Effector memory CD8-positive, alpha-beta T cell (primary cell): ENCODE results near the gene SHLD2.
"Not testable (repeated sequence)": the region's sequence is repeated elsewhere in the genome, so short reads cannot be mapped to it uniquely, and the experiment has no call there.

Experiments used
- ATAC-seq: fragments of 150-1000 bp; cut with Tn5 transposase; replicated peaks from 2 replicates; pipeline ENCODE4 v1.10.0; 2021; ENCODE audit warnings: mild to moderate bottlenecking, moderate library complexity
- DNase-seq, 3 experiments: peaks; one replicate each; pipeline ENCODE4 v3.0.0; 2021
- H3K27ac Mint-ChIP-seq, 2 donors: one replicate each; pipeline ENCODE4 v1.8.0; 2022; ENCODE audit warnings: mild to moderate bottlenecking in 2 of 2, mixed read lengths in 2 of 2, moderate library complexity in 2 of 2
- H3K27me3 Mint-ChIP-seq, 2 donors: one replicate each; pipeline ENCODE4 v1.8.0; 2022; ENCODE audit warnings: mixed read lengths in 2 of 2
- H3K36me3 Mint-ChIP-seq: one replicate; pipeline ENCODE4 v1.8.0; 2022; ENCODE audit warnings: mild to moderate bottlenecking, moderate library complexity, mixed read lengths; ENCODE audit not compliant: insufficient read depth
- H3K4me1 Mint-ChIP-seq, 2 donors: one replicate each; pipeline ENCODE4 v1.8.0; 2022; ENCODE audit warnings: low read depth in 2 of 2, mixed read lengths in 2 of 2
- H3K4me3 Mint-ChIP-seq, 2 donors: one replicate each; pipeline ENCODE4 v1.8.0; 2022; ENCODE audit warnings: mild to moderate bottlenecking in 2 of 2, mixed read lengths in 2 of 2, moderate library complexity in 2 of 2
- H3K9me3 Mint-ChIP-seq, 2 donors: one replicate each; pipeline ENCODE4 v1.8.0; 2022; ENCODE audit warnings: mixed read lengths in 2 of 2

The SHLD2 gene

GRCh38 chr10:87137478-87137877 lies 42.5 kb downstream of the SHLD2 start:
- H3K27me3 Mint-ChIP-seq, H3K36me3 Mint-ChIP-seq, H3K27ac Mint-ChIP-seq, H3K4me1 Mint-ChIP-seq, ATAC-seq, H3K9me3 Mint-ChIP-seq, DNase-seq, H3K4me3 Mint-ChIP-seq: not testable (repeated sequence)

GRCh38 chr10:87142230-87143108 lies 47.5 kb downstream of the SHLD2 start:
- not testable (repeated sequence) for ATAC-seq, H3K27me3 Mint-ChIP-seq, DNase-seq, H3K4me1 Mint-ChIP-seq, H3K9me3 Mint-ChIP-seq, H3K36me3 Mint-ChIP-seq, H3K4me3 Mint-ChIP-seq, H3K27ac Mint-ChIP-seq

GRCh38 chr10:87143109-87143418 lies 48.1 kb downstream of the SHLD2 start:
- not testable (repeated sequence) for H3K27me3 Mint-ChIP-seq, ATAC-seq, H3K36me3 Mint-ChIP-seq, H3K4me1 Mint-ChIP-seq, H3K27ac Mint-ChIP-seq, H3K4me3 Mint-ChIP-seq, H3K9me3 Mint-ChIP-seq, DNase-seq

GRCh38 chr10:87145598-87145997 lies 50.6 kb downstream of the SHLD2 start:
- not testable (repeated sequence) for H3K36me3 Mint-ChIP-seq, H3K4me1 Mint-ChIP-seq, H3K4me3 Mint-ChIP-seq, ATAC-seq, H3K27me3 Mint-ChIP-seq, DNase-seq, H3K27ac Mint-ChIP-seq, H3K9me3 Mint-ChIP-seq

GRCh38 chr10:87149020-87149609 lies 54.1 kb downstream of the SHLD2 start:
- H3K27me3 Mint-ChIP-seq, H3K27ac Mint-ChIP-seq, ATAC-seq, H3K4me3 Mint-ChIP-seq, H3K4me1 Mint-ChIP-seq, DNase-seq, H3K36me3 Mint-ChIP-seq, H3K9me3 Mint-ChIP-seq: not testable (repeated sequence)

- not testable (repeated sequence) for H3K4me3 Mint-ChIP-seq, DNase-seq, H3K9me3 Mint-ChIP-seq, H3K36me3 Mint-ChIP-seq, H3K4me1 Mint-ChIP-seq, ATAC-seq, H3K27ac Mint-ChIP-seq, H3K27me3 Mint-ChIP-seq
These were observed 56.5 kb downstream of the SHLD2 start for GRCh38 chr10:87151516-87151915.

GRCh38 chr10:87156841-87157240 lies 61.8 kb downstream of the SHLD2 start:
- H3K9me3 Mint-ChIP-seq, DNase-seq, H3K36me3 Mint-ChIP-seq, H3K27me3 Mint-ChIP-seq, H3K4me3 Mint-ChIP-seq, H3K27ac Mint-ChIP-seq, ATAC-seq, H3K4me1 Mint-ChIP-seq: not testable (repeated sequence)

GRCh38 chr10:87157821-87158220 lies 62.8 kb downstream of the SHLD2 start:
- not testable (repeated sequence) for H3K4me3 Mint-ChIP-seq, H3K36me3 Mint-ChIP-seq, DNase-seq, H3K9me3 Mint-ChIP-seq, H3K27me3 Mint-ChIP-seq, H3K27ac Mint-ChIP-seq, H3K4me1 Mint-ChIP-seq, ATAC-seq

GRCh38 chr10:87162703-87163293 lies 67.8 kb downstream of the SHLD2 start:
- H3K36me3 Mint-ChIP-seq: peaks cover 15% of the 10 kb centered on the region
- not testable (repeated sequence) for H3K4me1 Mint-ChIP-seq, H3K27ac Mint-ChIP-seq, DNase-seq, H3K27me3 Mint-ChIP-seq, H3K9me3 Mint-ChIP-seq, ATAC-seq, H3K4me3 Mint-ChIP-seq

- H3K27ac Mint-ChIP-seq, DNase-seq, H3K4me1 Mint-ChIP-seq, H3K9me3 Mint-ChIP-seq, H3K27me3 Mint-ChIP-seq, ATAC-seq, H3K4me3 Mint-ChIP-seq: not testable (repeated sequence)
- peaks cover 15% of the 10 kb centered on the region for H3K36me3 Mint-ChIP-seq
These were observed 68.4 kb downstream of the SHLD2 start for GRCh38 chr10:87163414-87163813.

GRCh38 chr10:87169857-87170256 lies 74.9 kb downstream of the SHLD2 start:
- H3K36me3 Mint-ChIP-seq: peaks cover 11% of the 10 kb centered on the region
- not testable (repeated sequence) for H3K27ac Mint-ChIP-seq, ATAC-seq, H3K27me3 Mint-ChIP-seq, H3K4me1 Mint-ChIP-seq, DNase-seq, H3K4me3 Mint-ChIP-seq, H3K9me3 Mint-ChIP-seq

GRCh38 chr10:87170705-87171104 lies 75.7 kb downstream of the SHLD2 start:
- not testable (repeated sequence) for H3K4me1 Mint-ChIP-seq, ATAC-seq, H3K9me3 Mint-ChIP-seq, H3K4me3 Mint-ChIP-seq, H3K27ac Mint-ChIP-seq, H3K27me3 Mint-ChIP-seq, DNase-seq
- H3K36me3 Mint-ChIP-seq: peaks cover 11% of the 10 kb centered on the region

GRCh38 chr10:87171670-87172069 lies 76.7 kb downstream of the SHLD2 start:
- not testable (repeated sequence) for H3K4me3 Mint-ChIP-seq, H3K4me1 Mint-ChIP-seq, H3K27me3 Mint-ChIP-seq, H3K9me3 Mint-ChIP-seq, H3K27ac Mint-ChIP-seq, DNase-seq, ATAC-seq
- peaks cover 11% of the 10 kb centered on the region for H3K36me3 Mint-ChIP-seq

GRCh38 chr10:87172178-87172577 lies 77.2 kb downstream of the SHLD2 start:
- not testable (repeated sequence) for H3K27me3 Mint-ChIP-seq, H3K27ac Mint-ChIP-seq, ATAC-seq, H3K9me3 Mint-ChIP-seq, H3K4me3 Mint-ChIP-seq, DNase-seq, H3K4me1 Mint-ChIP-seq
- H3K36me3 Mint-ChIP-seq: peaks cover 11% of the 10 kb centered on the region
